22Rv1 (cell line): ENCODE measurements around the gene APOE.

Source experiments
- CTCF ChIP-seq: fragments of 450-650 bp; IDR thresholded peaks from 2 replicates; pipeline ENCODE4 v1.5.1; 2017; ENCODE audit warnings: mild to moderate bottlenecking
- ZFX ChIP-seq: fragments of 450-650 bp; IDR thresholded peaks from 2 replicates; pipeline ENCODE4 v1.6.1; 2017; ENCODE audit warnings: antibody characterized with exemption, borderline replicate concordance

- TF ChIP-seq CTCF (no peak), ZFX (no peak)
Measured at GRCh38 chr19:44924243-44924725, 18.7 kb downstream of the APOE start.
